Purkinje cell (primary cell): Measurements from ENCODE around the gene PADI3. TPM values are rescaled to one million over a fixed set of nuclear protein-coding genes. Genes with fewer than 3 reads are reported as not detected.

Source experiments
- polyA plus RNA-seq: library from polyadenylated mRNA; unstranded; fragments of >200 nt; fragmentation: Nextera tagmentation; gene quantifications from 2 replicates; pipeline ENCODE4 v1.2.1, GENCODE V29; 2014

The PADI3 gene
- not detected in 2 replicates for polyA plus RNA-seq

GRCh38 chr1:17248781-17249180, at the start of gene PADI3:
TSS of gene PADI3 (plus strand) at chr1:17249098. CDS start at chr1:17249138, 40 bp downstream.

GRCh38 chr1:17204546-17205440, 44.1 kb upstream of the PADI3 start, which contains the start of gene PADI1:
TSS of gene PADI1 (plus strand) at chr1:17205128. CDS start at chr1:17205218, 90 bp downstream.

GRCh38 chr1:17307946-17308345, 59.0 kb downstream of the PADI3 start, which contains the start of gene PADI4:
TSS of gene PADI4 (plus strand) at chr1:17308197. CDS start at chr1:17308223, 26 bp downstream.

Other genes with a start within 250 kb of the PADI3 start
- gene ATP13A2, start 237.2 kb upstream of the PADI3 start, polyA plus RNA-seq, result 11.4 and 14.7 TPM in 2 replicates
- gene SDHB, start 195.1 kb upstream of the PADI3 start, polyA plus RNA-seq, result 278 and 290 TPM in 2 replicates
- 1.3 and 1.5 TPM in 2 replicates for gene PADI2, start 129.6 kb upstream of the PADI3 start, polyA plus RNA-seq
- not detected in 2 replicates for gene PADI1, start 44.0 kb upstream of the PADI3 start, polyA plus RNA-seq
- 1.2 TPM in 1 of 2 replicates, not detected in the other for gene PADI4, start 59.1 kb downstream of the PADI3 start, polyA plus RNA-seq
- not detected in 2 replicates for gene PADI6, start 123.1 kb downstream of the PADI3 start, polyA plus RNA-seq
- 0.83 and 2.0 TPM in 2 replicates for gene RCC2, start 190.6 kb downstream of the PADI3 start, polyA plus RNA-seq